Hippocampal formation (tissue), 2 donors: ENCODE results near the gene MX1.

Experiments
- DNase-seq, 2 donors: peaks; one replicate each; lab custom pipeline; 2025; lab: John Stamatoyannopoulos, UW

MX1 gene

GRCh38 chr21:41425954-41426675 is at the start of gene MX1:
Gene MX1, plus strand, starts transcription at chr21:41426239. Its CDS starts 5,832 bp downstream, at chr21:41432071.
- DNase-seq = peak in 1 of 2 donors; percentile 22

GRCh38 chr21:41377715-41378114 is 48.3 kb upstream of the MX1 start:
- no peak for DNase-seq

GRCh38 chr21:41378849-41379248 is 47.2 kb upstream of the MX1 start:
- no peak for DNase-seq

- no peak for DNase-seq
These were observed 46.1 kb upstream of the MX1 start for GRCh38 chr21:41379901-41380300.

DNA sequence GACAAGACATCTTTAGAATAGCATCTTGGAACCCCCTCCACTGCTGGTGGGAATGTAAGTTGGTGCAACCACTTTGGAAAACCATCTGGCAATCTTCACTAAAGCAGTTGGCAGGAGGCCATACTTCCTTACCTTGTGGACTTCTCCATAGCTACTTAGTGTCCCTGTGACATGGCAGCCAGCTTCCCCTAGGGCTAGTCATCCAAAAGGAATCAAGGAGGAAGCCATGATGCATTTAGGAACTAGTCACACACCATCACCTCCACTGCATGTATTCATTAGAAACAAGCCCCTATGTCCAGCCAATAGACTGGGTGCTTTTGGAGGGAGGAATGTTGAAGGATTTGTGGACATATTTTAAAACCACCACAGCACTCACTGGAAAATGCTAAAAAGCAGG is 44.3 kb upstream of the MX1 start:
- no peak for DNase-seq

GRCh38 chr21:41387042-41387819 is 38.8 kb upstream of the MX1 start:
- DNase-seq = no peak

DNA sequence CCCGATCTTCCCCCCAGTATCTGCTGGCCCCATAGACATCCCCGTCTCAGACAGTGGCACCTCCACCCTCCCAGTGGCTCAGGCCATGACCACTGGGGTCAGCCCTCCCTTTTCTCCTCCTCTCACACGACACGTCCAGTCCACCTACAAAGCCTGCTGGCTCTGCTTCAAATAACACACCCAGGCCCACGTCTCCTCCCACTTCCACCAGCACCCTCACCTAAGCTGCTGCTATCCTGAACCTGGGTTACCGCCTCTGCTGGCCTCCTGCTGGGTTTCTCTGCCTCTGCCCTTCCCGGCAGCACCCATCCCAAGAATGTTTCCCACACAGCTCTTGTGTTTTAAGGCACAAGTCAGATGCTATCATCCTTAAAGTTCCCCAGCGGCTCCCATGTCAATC is 38.2 kb upstream of the MX1 start:
- DNase-seq = no peak

DNA sequence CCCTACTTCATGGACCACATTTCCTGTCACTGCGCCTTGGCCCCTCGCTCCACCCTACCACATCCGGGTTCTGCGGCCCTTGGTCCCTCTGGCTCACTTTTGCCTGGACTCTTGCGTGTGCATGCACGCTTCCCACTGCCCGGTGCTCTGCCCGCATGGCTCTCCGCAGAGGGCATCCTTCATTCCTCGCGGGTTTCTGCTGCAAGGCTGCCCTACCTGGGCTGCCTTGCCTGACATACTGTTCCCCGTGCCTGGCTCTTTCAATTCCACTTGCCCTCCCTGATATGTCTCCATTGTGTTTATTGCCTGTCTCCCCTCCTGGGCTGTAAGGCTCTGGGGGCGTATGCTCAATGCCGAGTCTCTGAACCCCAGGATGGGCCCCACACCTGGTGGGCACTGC is 37.8 kb upstream of the MX1 start:
- DNase-seq = no peak

DNA sequence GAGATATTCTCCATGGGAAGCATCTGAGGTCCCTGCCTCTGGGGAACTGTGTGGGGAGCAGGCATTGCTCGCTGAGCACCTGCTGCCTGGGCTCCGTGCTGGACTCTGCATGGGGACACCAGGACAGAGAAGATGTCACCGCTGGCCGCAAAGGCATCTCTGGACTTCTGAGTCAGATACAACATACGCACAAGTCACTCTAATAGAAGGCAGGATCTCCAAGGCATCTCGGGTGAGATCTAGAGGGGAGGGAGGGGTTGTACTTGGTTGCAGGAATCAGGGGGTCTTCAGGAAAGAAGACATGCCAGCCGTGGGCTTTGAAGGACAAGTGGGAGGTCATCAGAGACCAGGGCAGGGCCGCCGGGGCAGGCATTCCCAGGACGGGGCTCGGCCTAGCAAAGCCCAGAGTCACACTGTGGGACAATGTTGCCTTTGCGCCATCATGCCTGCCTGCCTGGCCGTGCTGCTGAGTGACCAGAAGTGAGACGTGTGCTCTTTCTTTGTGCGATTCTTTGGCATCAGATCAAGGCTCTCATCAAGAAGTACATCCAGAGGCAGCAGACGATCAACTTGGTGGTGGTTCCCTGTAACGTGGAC is 35.9 kb upstream of the MX1 start:
- DNase-seq = no peak

GRCh38 chr21:41393876-41394465 is 32.1 kb upstream of the MX1 start:
- DNase-seq = no peak

DNA sequence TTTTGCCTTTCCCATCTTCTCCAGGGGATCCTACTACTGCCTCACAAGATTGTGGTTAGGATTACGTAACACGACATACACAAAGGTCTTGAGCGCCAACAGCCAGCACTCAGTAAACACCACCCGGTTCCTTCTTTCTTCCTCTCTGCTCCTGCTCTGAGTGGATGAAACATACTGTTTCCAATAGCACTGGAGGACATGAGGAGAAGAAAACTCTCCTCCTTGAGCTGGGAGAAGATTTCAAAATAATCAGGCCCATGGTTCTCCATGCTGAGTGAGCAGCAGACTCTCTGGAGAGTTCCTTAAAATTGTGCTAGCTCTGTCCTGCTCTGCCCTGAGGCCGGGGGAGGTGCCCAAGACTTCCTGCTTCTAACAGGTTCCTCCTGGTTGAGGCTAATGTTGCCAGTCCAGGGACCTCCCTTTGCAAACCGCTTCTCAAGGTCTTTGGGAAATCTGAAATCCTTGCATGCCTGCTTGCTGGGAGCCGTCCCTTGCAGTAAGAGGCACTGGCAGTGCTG is 29.4 kb upstream of the MX1 start:
- peak in 1 of 2 donors; percentile 17 for DNase-seq

DNA sequence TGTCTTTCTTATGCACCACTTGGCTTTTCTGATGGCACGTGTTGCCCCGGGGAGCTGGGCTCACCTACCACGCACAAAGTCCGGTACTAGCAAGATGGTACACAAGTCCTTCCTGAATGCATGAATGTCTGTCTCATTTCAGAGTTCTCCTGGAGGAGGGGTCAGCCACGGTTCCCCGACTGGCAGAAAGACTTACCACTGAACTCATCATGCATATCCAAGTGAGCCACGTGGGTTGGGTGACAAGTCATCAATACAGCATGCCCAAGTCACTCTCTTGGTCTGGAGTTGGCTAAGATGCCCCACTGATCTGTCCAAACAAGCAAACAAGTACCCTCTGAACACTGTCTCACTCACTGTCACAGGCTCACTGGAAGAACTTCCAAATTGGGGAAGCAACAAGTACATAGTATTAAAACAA is 28.6 kb upstream of the MX1 start:
- DNase-seq = no peak

DNA sequence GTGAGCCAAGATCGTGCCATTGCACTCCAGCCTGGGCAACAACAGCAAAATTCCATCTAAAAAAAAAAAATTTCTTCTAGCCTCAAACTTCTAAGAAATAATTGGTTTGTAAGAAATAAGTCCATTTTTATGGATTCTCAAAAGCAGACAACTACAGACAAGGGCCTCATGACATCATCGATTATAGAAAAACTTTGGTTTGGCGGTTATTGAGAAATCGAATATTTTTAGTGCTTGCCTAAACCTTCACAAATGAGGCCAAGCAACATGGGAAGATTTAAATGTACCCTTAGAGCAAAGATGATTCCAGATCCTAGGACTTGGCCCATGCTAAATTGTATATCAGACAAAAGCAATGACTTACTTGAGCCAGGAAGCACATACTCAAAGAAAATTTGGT is 27.8 kb upstream of the MX1 start:
- DNase-seq = no peak

DNA sequence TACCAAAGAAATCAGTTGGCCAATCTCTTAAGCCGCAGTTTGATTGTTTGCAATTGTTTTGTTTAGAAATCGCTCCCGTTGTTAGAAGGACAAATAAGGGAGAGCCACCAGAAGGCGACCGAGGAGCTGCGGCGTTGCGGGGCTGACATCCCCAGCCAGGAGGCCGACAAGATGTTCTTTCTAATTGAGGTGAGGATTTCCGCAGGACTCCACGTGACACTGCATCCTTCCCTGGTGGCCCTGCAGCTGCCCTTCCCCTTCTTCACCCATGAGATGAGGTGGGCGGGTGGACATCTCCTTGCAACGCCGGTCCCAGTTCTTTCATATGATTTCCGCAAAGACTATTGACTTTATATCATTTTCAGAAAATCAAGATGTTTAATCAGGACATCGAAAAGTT is 27.2 kb upstream of the MX1 start:
- no peak for DNase-seq

DNA sequence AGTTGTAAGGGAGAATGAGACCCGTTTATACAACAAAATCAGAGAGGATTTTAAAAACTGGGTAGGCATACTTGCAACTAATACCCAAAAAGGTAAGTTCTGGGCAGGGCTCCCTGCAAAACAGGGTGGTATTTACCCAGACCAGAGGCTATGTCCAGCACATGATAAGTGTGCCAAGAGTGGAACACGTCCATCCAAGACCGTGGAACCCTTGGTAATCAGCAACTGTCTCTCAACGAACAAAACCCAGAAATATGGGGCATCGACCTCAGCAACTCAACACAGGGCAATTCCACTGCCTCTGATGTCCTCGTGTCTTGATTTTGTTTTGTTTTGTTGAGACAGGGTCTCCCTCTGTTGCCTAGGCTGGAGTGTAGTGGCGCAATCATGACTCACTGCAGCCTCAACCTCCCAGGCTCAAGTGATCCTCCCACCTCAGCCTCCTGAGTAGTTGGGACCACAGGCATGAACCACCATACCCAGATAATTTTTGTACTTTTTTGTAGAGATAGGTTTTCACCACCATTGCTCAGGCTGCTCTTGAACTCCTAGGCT is 26.7 kb upstream of the MX1 start:
- no peak for DNase-seq

DNA sequence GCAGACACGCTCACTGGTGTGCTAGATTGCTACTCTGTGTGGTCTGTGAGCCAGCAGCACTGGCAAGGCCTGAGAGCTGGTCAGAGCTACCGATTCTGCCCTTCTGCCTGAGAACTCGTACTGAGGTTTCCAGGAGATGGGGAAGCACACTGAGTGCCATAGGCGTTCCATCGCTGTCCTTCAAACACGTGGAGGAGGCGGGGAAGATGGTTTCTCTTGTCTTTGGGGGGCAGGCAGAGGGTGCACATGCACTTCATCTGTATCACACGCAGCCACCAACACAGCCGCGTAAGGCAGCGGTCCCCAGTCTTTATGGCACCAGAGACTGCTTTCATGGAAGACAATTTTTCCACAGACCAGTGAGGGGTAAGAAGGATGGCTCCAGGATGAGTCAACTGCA is 23.8 kb upstream of the MX1 start:
- DNase-seq = no peak

DNA sequence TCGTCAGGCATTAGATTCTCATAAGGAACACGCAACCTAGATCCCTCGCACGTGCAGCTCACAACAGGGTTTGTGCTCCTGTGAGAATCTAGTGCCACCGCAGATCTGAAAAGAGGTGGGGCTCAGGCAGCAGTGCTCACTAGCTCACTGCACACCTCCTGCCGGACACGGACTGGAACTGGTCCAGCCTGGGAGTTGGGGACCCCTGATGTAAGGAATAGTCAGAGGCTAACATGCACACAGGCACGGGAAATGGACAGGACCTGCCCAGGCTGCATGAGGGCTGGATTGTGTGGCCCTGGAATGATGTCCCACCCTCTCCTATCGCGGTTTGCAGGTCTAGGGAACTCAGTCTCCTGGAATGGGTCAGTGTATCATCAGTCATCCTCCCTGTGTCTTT is 23.2 kb upstream of the MX1 start:
- no peak for DNase-seq

- DNase-seq = no peak
These were observed 22.7 kb upstream of the MX1 start for GRCh38 chr21:41403331-41403730.

DNA sequence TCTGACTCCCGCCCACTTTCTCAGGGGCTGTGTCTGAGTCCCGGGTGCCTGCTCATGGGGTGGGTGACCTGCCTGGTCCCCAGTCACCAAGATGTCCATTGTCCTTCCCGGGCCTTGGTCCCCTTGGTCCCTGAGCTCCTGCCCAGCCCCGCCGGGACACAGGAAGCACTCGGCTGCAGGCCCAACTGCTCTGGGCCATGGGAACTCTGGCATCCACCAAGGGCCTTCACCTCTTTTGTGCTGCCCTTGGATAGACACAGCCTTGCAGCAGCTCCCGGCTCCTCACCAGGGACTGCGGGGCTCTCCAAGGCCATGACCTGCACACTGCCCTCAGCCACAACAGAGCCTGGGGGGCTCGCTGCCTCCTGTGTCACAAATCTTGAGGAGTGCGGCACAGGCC is 22.1 kb upstream of the MX1 start:
- no peak for DNase-seq

DNA sequence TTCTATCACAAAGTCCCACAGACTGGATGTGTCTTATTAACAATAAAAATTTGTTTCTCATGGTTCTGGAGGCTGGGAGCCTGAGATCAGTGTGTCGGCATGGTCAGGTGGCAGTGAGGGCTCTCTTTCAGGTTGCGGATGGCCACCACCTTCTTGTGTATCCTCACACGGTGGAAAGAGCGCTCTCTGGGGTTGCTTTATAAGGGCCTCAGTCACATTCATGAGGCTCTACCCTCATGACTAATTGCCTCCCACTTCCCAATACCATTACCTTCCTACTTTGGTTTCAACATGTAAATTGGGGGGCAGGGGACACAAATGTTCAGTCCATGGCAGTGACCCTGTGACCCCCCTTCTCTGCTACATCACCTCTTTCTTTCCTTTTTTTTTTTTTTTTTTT is 20.7 kb upstream of the MX1 start:
- no peak for DNase-seq

DNA sequence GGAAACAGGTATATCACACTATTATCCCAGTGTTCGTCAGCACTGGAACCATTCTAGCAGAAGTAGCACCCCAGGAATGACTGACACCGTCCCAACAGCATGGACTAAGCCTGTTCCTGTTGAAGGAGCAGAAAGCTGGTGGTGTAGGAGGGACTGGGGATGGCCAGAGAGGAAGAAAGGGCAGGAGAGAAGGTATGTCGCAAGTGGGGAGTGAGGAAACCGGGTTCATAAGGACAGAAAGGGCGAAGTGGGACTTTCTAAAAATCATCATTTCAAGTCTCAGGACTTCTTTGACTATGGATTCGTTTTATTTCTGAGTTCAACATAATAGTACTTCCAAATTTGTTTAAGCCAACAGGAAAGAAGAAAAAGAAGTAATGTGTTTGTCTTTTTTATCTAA is 19.7 kb upstream of the MX1 start:
- DNase-seq = no peak
